ENCODE data around the gene POU3F2. TPM values are rescaled to one million over a fixed set of nuclear protein-coding genes. Genes with fewer than 3 reads are reported as not detected.
A peak's percentile ranks its signal among the peaks of the same experiment; 100 is the strongest.

Gene POU3F2
- polyA plus RNA-seq, 2 of the 4 experiments (the other 2 are of a cell fraction), result not detected

DNA sequence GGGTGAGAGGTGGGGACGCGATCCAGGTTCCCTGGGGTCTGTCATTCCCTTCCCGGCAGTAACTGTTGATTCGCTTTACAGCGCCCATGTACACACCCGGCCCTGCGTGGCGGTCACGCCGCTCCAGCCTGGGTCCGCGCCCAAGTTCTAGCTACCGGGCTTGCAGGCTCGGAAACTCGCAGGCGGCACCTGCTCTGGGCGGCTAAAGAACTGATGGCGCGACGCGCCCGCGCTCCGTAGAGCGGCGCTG lies 1.4 kb upstream of the POU3F2 start:
- TF ChIP-seq, protein P1, sequence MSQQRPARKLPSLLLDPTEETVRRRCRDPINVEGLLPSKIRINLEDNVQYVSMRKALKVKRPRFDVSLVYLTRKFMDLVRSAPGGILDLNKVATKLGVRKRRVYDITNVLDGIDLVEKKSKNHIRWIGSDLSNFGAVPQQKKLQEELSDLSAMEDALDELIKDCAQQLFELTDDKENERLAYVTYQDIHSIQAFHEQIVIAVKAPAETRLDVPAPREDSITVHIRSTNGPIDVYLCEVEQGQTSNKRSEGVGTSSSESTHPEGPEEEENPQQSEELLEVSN (IDR thresholded peaks at IDR 0.05; ENCODE audit: borderline replicate concordance, low read depth), result 0 out of 2 replicates have a peak, but pooled peaks have one; percentile 45
- TF ChIP-seq ZNF302 (CRISPR knock-in tag; IDR thresholded peaks at IDR 0.05), result no peak
- Histone ChIP-seq H3K27ac (no peak overlapping the region), H3K9me3 (no peaks in the 10 kb centered on the region), H3K4me3 (peak overlapping the region; percentile 55), H3K4me2 (peak overlapping the region; percentile 98), H3K4me1 (peaks cover 11% of the 10 kb centered on the region; the same call in 2 of the 3 replicates)
- DNase-seq (ENCODE audit: low read depth in 1 of 2, low spot score in 1 of 2), result peak in 1 of 2 experiments; percentile 56
- POLR2A ChIA-PET, result no interaction called here
- no peak for FAIRE-seq
- no CpG with 5 or more reads among the region's 26 CpGs for WGBS (ENCODE audit: missing lambda C conversion rate)
- CTCF ChIA-PET, result interaction anchor here (1.0 to 1.5 kb wide), 4 partner anchors 10 to 286 kb away, joined by 3 to 6 read pairs (median 4); no protein-coding TSS in a partner anchor
- ATAC-seq, result peak; percentile 46 to 80

DNA sequence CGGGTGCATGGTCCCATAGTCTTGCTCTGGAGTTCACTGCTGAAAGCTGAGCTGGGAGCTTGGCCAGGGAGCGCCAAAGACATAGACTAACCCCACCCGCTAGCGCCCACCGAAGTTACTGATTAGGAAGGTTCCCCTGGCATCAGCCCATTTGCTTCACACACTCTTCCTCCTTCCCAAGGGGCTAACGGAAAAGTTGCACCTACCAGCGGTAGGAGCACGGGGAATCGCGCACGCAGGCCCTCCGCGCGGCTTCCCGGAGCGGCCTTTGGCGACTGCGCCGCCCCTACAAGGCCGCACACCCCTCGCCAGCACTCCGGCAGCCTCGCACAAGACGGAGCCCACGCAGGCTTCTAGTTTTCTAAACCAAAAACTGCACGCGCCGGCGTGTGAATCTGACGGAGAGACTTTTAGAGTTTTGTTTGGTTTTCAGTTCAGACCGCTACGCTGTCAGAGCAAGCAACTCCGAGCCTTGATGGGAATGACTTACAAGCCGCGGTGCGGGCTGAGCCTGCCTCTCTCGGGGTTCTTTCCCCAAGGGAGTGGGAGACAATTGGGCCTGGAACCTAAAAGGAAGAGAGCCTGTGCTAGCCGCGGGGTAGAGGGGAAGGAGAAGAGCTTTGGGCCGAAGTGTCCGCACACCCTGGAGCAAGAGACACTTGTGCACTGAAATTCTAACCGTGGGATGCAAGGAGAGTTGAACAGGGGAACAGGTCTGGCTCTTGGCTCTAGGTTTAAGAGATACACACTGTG lies 891 bp upstream of the POU3F2 start:
- Histone ChIP-seq H3K27ac (no peak overlapping the region), H3K4me2 (peak overlapping the region; percentile 98), H3K4me3 (peak overlapping the region; percentile 55), H3K9me3 (no peaks in the 10 kb centered on the region), H3K4me1 (peaks cover 11% of the 10 kb centered on the region; the same call in 2 of the 3 replicates)
- 8% methylated on average over 6 of the region's 42 CpGs for WGBS (ENCODE audit: missing lambda C conversion rate)
- TF ChIP-seq RNF2 (IDR thresholded peaks at IDR 0.05; ENCODE audit: borderline replicate concordance, low read depth), result peak; percentile 65; the same call in 1 of the 2 replicates
- TF ChIP-seq ZFP36 (IDR thresholded peaks at IDR 0.05; ENCODE audit: borderline replicate concordance, partially characterized antibody), result no peak
- TF ChIP-seq BHLHE40 (IDR thresholded peaks at IDR 0.05; ENCODE audit: low read depth, low read length), result no peak
- ATAC-seq (peak; percentile 41 to 55; a peak in 4 of 6 replicates), DNase-seq (ENCODE audit: low read depth in 1 of 2, low spot score in 1 of 2) (peak in 1 of 2 experiments; percentile 22), FAIRE-seq (no peak)
- CTCF ChIA-PET, result interaction anchor here (1.0 to 1.5 kb wide), 4 partner anchors 10 to 286 kb away, joined by 3 to 6 read pairs (median 4); no protein-coding TSS in a partner anchor
- POLR2A ChIA-PET, result no interaction called here

DNA sequence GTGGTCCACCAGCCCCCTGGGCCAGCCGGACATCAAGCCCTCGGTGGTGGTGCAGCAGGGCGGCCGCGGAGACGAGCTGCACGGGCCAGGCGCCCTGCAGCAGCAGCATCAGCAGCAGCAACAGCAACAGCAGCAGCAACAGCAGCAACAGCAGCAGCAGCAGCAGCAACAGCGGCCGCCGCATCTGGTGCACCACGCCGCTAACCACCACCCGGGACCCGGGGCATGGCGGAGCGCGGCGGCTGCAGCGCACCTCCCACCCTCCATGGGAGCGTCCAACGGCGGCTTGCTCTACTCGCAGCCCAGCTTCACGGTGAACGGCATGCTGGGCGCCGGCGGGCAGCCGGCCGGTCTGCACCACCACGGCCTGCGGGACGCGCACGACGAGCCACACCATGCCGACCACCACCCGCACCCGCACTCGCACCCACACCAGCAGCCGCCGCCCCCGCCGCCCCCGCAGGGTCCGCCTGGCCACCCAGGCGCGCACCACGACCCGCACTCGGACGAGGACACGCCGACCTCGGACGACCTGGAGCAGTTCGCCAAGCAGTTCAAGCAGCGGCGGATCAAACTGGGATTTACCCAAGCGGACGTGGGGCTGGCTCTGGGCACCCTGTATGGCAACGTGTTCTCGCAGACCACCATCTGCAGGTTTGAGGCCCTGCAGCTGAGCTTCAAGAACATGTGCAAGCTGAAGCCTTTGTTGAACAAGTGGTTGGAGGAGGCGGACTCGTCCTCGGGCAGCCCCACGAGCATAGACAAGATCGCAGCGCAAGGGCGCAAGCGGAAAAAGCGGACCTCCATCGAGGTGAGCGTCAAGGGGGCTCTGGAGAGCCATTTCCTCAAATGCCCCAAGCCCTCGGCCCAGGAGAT lies 1.0 kb downstream of the POU3F2 start:
- H3K27ac ChIP-seq, result no peak overlapping the region
- peak overlapping the region; percentile 98 for H3K4me2 ChIP-seq
- DNase-seq (ENCODE audit: low read depth in 1 of 2, low spot score in 1 of 2) (peak in 1 of 2 experiments; percentile 9), FAIRE-seq (no peak), ATAC-seq (peak; percentile 34 to 42; a peak in 5 of 6 replicates)
- WGBS (ENCODE audit: missing lambda C conversion rate), result 0% methylated on average over 4 of the region's 76 CpGs
- POLR2A ChIA-PET, result no interaction called here
- TF ChIP-seq, protein P2, sequence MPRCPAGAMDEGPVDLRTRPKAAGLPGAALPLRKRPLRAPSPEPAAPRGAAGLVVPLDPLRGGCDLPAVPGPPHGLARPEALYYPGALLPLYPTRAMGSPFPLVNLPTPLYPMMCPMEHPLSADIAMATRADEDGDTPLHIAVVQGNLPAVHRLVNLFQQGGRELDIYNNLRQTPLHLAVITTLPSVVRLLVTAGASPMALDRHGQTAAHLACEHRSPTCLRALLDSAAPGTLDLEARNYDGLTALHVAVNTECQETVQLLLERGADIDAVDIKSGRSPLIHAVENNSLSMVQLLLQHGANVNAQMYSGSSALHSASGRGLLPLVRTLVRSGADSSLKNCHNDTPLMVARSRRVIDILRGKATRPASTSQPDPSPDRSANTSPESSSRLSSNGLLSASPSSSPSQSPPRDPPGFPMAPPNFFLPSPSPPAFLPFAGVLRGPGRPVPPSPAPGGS (IDR thresholded peaks at IDR 0.05), result no peak
- TF ChIP-seq POLR2AphosphoS2 (conservative IDR thresholded peaks at IDR 0.05; ENCODE audit: low read length), result no peak
- TF ChIP-seq, protein P3, sequence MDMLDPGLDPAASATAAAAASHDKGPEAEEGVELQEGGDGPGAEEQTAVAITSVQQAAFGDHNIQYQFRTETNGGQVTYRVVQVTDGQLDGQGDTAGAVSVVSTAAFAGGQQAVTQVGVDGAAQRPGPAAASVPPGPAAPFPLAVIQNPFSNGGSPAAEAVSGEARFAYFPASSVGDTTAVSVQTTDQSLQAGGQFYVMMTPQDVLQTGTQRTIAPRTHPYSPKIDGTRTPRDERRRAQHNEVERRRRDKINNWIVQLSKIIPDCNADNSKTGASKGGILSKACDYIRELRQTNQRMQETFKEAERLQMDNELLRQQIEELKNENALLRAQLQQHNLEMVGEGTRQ (IDR thresholded peaks at IDR 0.05), result no peak
- TF ChIP-seq TFCP2L1 (CRISPR knock-in tag; IDR thresholded peaks at IDR 0.05), result no peak
- no peak for TF ChIP-seq TP53 (CRISPR knock-in tag; IDR thresholded peaks at IDR 0.05)
- no peak for TF ChIP-seq MAZ (IDR thresholded peaks at IDR 0.05; ENCODE audit: borderline replicate concordance, low read depth, low read length)
- TF ChIP-seq, protein P4, sequence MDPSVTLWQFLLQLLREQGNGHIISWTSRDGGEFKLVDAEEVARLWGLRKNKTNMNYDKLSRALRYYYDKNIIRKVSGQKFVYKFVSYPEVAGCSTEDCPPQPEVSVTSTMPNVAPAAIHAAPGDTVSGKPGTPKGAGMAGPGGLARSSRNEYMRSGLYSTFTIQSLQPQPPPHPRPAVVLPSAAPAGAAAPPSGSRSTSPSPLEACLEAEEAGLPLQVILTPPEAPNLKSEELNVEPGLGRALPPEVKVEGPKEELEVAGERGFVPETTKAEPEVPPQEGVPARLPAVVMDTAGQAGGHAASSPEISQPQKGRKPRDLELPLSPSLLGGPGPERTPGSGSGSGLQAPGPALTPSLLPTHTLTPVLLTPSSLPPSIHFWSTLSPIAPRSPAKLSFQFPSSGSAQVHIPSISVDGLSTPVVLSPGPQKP (IDR thresholded peaks at IDR 0.05; ENCODE audit: low read depth, low read length), result no peak
- no peak for TF ChIP-seq ZNF302 (CRISPR knock-in tag; IDR thresholded peaks at IDR 0.05)
- no peak for TF ChIP-seq MAFK (IDR thresholded peaks at IDR 0.05; ENCODE audit: partially characterized antibody)
- TF ChIP-seq KDM1A (IDR thresholded peaks at IDR 0.05; ENCODE audit: low read depth), result no peak
- TF ChIP-seq CHD4 (IDR thresholded peaks at IDR 0.05; ENCODE audit: borderline replicate concordance), result no peak
- TF ChIP-seq FOSB (CRISPR knock-in tag; IDR thresholded peaks at IDR 0.05), result no peak
- TF ChIP-seq FOXS1 (CRISPR knock-in tag; IDR thresholded peaks at IDR 0.05), result no peak
- TF ChIP-seq, protein P5, sequence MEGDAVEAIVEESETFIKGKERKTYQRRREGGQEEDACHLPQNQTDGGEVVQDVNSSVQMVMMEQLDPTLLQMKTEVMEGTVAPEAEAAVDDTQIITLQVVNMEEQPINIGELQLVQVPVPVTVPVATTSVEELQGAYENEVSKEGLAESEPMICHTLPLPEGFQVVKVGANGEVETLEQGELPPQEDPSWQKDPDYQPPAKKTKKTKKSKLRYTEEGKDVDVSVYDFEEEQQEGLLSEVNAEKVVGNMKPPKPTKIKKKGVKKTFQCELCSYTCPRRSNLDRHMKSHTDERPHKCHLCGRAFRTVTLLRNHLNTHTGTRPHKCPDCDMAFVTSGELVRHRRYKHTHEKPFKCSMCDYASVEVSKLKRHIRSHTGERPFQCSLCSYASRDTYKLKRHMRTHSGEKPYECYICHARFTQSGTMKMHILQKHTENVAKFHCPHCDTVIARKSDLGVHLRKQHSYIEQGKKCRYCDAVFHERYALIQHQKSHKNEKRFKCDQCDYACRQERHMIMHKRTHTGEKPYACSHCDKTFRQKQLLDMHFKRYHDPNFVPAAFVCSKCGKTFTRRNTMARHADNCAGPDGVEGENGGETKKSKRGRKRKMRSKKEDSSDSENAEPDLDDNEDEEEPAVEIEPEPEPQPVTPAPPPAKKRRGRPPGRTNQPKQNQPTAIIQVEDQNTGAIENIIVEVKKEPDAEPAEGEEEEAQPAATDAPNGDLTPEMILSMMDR (IDR thresholded peaks at IDR 0.05), result no peak
- TF ChIP-seq RARB (CRISPR knock-in tag; IDR thresholded peaks at IDR 0.05), result no peak
- CTCF ChIA-PET, result no interaction called here
- peak overlapping the region; percentile 55 for H3K4me3 ChIP-seq
- peaks cover 11% of the 10 kb centered on the region; the same call in 2 of the 3 replicates for H3K4me1 ChIP-seq
- no peaks in the 10 kb centered on the region for H3K9me3 ChIP-seq
